LHCN-M2 (cell line): ENCODE data around the gene TMEM61. TPM values are rescaled to one million over a fixed set of nuclear protein-coding genes. Genes with fewer than 3 reads are reported as not detected.
"Not testable (repeated sequence)": the region's sequence is repeated elsewhere in the genome, so short reads cannot be mapped to it uniquely, and the experiment has no call there.

Source experiments
- DNase-seq: peaks from one replicate; pipeline ENCODE4 v3.0.0-alpha.2; 2012; ENCODE audit warnings: low read depth
- total RNA-seq: library from RNA; depleted of rRNA; stranded (reverse); fragments of >200 nt; gene quantifications from 2 replicates; pipeline ENCODE4 v1.2.3, GENCODE V29; 2014

TMEM61 gene
- total RNA-seq, 1 experiment from 2014 or later = not detected

DNA sequence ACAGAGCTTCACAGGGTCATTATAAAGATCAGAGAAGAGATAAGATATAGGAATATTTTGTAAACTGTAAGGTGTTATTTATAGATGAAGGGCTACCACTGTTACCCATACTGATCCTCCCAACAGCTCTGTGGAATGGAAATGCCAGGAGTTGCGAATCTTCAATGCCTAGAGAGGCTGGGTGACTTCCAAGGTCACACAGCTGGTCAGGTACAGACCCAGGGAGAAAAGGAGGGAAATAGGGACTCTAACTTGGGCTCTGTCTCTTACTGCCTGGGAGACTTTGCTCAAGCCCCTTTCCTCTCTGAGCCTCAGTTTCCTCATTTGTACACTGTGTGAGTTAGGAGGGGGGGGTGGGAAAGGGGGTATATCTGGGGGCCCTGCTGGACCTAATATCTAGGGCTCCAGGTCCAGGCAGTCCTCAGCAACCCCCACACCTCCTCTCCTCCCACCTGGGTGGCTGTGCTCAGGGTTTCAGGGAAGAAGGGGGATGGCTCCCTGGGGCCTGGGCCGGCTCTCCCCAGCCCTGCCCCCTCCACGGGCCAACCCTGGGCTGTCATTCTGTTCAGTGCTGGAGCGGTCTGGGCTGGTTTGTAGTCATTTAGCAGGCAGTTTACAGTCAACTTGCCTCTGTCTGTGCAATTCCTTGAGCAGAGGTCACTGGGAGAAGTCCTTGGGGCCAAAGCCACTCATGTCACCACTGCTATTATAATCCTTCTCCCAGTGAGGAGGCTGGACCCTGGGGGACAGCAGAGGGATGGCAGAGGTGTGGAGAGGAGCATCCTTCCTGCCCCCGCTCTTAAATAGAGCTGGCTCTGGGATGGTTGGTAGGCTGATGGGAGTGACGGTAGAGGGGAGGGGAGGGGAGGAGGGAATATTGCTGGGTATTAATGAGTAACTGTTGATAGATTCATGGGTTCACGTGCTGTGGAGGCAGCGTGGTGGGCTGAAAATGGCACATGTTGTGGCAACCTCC, 20.0 kb downstream of the TMEM61 start:
- no peak for DNase-seq

GRCh38 chr1:55001311-55001710, 20.9 kb downstream of the TMEM61 start:
- no peak for DNase-seq

DNA sequence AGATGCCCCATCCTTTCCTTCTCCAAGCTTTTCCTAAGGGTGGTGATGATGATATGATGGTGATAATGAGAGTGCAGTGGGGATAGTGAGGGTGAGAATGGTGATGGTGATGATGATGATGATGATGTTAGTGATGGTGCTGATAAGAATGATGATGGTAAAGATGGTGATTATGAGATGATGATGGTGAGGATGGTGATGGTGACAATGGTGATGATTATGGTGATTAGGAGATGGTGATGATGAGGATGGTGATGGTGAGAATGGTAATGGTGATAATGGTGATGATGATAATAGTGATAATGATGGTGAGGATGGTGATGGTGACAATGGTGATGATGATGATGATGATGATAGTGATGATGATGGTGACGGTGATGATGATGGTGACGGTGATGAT, 22.3 kb downstream of the TMEM61 start:
- DNase-seq = no peak

DNA sequence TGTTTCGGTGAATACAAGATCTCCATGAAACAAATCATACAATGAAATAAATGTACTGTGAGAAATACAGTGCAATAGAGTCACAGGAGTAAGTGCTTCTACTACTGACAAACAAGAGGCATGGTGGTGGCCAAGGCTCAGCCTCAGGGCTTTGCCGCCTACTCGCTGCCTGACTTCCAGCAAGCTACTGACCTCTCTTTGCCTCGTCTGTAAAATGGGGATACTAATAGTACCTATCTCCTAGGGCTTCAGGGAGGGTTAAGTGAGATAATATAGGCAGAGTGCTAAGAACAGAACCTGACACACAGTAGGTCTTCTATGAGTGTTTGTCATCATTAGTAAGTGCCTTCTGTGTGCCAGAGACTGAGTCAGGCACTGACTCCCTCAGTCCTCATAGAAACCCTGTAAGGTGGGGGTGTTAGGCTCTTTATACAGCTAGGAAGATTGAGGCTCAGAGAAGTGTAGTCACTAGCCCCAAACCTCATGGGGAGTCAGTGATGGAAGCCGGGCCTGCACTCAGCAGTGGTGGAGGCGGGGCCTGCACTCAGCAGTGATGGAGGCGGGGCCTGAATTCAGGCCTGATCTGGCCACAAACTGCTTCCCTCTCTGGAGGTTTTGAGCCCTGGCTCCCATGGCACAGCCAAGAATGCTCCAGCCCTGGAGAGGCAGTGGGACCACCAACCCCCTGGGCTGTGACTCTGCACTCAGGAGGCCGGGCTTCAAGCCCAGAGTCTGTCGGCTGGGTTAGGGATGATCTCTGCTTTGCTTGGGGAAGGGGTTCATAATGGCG, 25.1 kb downstream of the TMEM61 start:
- no peak for DNase-seq

- DNase-seq = no peak
These were observed 26.5 kb downstream of the TMEM61 start for GRCh38 chr1:55006931-55007330.

DNA sequence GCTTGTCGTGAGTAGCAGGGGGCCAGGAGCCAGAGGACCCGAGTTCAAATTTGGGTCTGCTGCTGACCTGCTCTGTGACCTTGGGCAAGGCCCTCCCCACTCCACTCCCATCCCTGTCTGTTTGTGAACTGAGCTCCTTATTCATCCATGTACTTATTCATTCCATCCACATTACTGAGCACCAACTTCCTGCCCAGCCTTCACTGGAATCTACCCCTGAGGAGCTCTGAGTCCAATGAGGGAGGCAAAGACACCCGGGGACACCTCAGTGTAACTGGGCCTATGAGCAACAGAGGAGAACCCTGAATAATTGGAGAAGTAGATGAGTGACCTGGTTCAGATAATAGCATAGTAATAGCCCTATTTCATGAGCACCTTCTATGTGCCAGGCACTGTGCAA, 27.2 kb downstream of the TMEM61 start:
- peak; percentile 47 for DNase-seq

DNA sequence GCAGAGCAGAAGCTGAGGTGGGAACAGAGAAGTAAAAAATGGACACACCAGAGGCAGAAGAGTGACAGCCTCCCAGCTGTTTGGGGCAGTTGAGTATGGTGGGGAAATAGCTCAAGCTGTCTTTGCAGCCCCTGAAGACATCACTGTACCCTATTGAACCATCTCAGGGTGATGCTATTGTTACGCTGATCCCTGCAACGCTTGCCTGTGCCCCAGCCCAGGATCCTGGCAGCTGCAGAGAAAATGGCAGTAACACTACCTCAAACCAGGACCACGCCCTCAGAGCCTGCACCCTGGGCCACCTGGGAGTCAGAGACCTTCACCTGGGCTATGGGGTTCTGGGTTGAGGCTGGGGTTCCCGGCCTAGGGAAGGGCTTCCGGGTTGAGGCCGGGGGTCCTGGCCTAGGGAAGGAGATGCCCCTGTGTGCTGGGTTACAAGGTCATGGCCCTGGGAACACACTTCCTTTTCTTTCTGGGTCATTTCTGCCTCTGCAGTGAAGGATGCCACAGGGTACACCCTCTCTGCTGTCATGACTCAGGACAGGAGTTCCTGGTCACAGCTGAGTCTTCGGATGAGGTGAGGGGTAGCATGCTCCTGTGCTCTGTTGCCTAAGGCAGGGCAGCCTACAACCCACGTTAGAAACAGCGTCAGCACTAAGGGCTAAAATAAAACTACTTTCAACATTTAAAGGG, 29.9 kb downstream of the TMEM61 start:
- no peak for DNase-seq

DNA sequence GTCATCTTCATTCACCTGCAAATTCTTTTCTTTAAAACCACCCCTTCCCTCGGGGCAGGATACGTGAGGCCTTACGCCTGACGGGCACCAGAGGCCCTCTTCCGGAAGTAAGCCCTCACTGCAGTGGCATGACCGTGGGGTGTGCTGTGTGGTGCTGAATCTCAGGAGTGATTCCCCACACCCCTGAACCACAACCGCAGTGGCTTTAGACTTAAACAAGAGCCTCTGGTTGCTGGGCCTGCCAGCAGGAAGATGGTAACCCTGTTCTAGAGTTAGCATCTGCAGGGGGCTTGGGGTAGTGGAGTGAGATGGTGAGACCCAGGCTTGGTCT, 30.4 kb downstream of the TMEM61 start:
- no peak for DNase-seq

GRCh38 chr1:55012661-55013060, 32.2 kb downstream of the TMEM61 start:
- DNase-seq = no peak

DNA sequence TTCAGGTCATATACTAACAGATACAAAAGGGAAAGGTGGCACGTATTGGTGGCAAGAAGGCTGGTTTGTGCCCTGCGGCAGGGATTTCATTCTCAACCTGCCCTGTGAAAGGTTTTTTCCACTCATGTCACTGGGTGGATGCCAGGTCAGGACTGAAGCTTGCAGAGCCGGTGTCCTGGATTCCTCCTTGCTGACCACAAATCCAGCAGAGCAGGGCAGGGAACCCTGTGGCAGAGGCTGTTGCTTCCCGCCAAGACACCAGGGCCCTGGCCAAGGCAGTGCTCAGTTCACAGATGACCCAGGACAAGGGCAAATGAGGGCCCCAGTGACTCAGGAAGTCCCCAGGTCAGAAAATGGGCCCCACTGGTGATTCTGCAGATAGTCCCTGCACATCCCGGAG, 34.7 kb downstream of the TMEM61 start:
- no peak for DNase-seq

GRCh38 chr1:55015731-55016620, 35.5 kb downstream of the TMEM61 start:
- peak; percentile 15 for DNase-seq

- no peak for DNase-seq
These were observed 38.0 kb downstream of the TMEM61 start for GRCh38 chr1:55018395-55018794.

DNA sequence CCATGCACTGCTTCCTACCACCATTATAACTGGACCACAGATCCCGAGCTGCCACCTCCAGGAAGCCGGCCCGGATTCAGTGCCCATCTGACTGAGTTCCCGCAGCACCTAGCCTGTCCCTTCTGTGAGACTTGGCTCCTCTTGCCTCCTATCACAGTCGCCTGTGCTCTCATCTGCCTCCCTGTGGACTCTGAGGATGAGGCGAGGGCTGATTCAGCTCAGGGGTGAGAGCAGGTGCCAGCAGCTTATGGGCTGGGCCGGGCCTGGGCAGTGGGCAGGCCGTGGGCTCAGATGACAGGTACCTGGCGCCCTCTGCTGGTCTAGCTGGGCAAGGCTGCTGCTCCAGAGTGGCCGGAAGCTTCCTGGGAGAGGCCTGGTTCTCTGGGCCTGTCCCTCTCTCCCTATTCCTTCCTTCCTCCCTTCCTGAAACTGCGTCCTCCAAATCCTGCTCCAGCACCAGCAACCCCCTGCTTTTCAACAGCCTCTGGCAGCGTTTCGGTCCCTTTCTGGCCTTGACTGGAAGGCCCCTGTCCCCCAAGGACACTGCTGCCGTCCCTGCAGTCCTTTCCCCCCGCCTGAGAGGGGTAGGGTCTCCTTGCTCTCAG, 41.6 kb downstream of the TMEM61 start:
- DNase-seq = peak; percentile 92

DNA sequence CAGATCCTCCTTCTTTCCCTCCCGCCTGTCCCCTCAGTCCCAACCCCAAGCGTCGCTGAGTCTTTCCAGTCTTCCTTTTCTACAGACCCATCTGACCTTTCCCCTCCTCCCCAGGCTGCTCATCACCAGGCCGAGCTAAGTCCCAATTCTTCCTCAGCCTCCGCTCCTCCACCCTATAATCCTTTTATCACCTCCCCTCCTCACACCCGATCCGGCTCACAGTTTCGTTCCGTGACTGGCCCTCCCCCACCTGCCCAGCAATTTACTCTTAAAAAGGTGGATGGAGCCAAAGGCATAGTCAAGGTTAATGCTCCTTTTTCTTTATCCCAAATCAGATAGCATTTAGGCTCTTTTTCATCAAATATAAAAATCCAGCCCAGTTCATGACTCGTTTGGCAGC, 43.7 kb downstream of the TMEM61 start:
- not testable (repeated sequence) for DNase-seq

DNA sequence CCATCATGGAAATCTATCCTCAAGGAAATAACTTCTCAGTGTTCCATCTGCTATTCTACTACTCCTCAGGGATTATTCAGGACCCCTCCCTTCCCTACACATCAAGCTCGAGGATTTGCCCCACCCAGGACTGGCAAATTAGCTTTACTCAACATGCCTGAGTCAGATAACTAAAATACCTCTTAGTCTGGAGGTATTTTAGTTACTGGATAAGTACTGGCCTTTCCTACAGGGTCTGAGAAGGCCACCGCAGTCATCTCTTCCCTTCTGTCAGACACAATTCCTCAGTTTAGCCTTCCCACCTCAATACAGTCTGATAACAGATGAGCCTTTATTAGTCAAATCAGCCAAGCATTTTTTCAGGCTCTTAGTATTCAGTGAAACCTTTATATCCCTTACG, 46.3 kb downstream of the TMEM61 start:
- DNase-seq = not testable (repeated sequence)

GRCh38 chr1:55031098-55031497, 50.7 kb downstream of the TMEM61 start:
- DNase-seq = not testable (repeated sequence)

GRCh38 chr1:55033265-55033614, 52.8 kb downstream of the TMEM61 start:
- DNase-seq = no peak

DNA sequence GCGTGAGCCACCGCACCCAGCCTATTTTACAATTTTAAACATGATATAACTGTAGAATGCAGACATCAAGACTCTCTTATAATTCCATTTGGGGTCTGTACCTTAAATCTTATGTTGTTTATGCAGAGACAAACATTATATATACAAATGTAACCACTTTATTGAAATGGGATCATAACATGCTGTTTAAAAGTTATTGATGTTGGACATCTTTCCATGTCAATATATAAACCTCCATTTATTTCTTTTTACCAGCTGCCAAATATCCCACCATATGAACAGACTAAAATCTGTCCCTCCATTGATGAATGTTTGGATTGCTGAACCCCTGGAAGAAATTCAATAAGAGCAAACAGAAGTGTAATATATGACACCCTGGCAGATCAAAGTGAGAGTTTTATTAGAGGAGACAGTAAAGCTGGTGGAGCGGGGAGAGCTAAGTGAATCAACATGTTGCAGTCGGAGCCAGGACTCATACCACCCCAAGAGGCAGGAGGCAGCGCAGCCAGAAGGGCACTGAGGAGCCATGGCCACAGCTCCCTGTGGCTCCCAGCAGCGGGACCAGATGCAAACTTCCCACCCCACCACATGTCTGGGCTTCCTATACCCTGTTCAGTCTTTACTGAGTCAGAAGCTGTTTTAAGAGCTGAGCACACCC, 54.2 kb downstream of the TMEM61 start:
- no peak for DNase-seq

GRCh38 chr1:55035904-55036303, 55.5 kb downstream of the TMEM61 start:
- DNase-seq = no peak
